Measurements from ENCODE around the gene IFT74. TPM values are rescaled to one million over a fixed set of nuclear protein-coding genes. Genes with fewer than 3 reads are reported as not detected.

The IFT74 gene
- total RNA-seq, 1 experiment from 2014 or later = not detected

- no peak for DNase-seq (ENCODE audit: low read depth, low spot score)
- in situ Hi-C loops (cut with HindIII; ENCODE audit: low pct_unique_long_range_greater_than_20kb, low sequenced_read_pairs) = no loop called here
Observed at GRCh38 chr9:27094640-27095298, 138.6 kb downstream of the IFT74 start.

GRCh38 chr9:27107241-27107640 is 151.0 kb downstream of the IFT74 start:
- in situ Hi-C loops (cut with HindIII; ENCODE audit: low pct_unique_long_range_greater_than_20kb, low sequenced_read_pairs) = no loop called here

GRCh38 chr9:27108981-27109541 is 152.8 kb downstream of the IFT74 start, which contains the start of gene TEK:
TEK (plus strand) TSS chr9:27109225; CDS start chr9:27109591, 366 bp downstream.
- in situ Hi-C loops (cut with HindIII; ENCODE audit: low pct_unique_long_range_greater_than_20kb, low sequenced_read_pairs) = no loop called here
- no peak for DNase-seq (ENCODE audit: low read depth, low spot score)

More at GRCh38 chr9:27107241-27107640, 151.0 kb downstream of the IFT74 start:
- DNase-seq (ENCODE audit: low read depth, low spot score) = no peak

GRCh38 chr9:27109621-27110020 is 153.4 kb downstream of the IFT74 start:
- in situ Hi-C loops (cut with HindIII; ENCODE audit: low pct_unique_long_range_greater_than_20kb, low sequenced_read_pairs) = no loop called here
- no peak for DNase-seq (ENCODE audit: low read depth, low spot score)

- DNase-seq (ENCODE audit: low read depth, low spot score) = no peak
- in situ Hi-C loops (cut with HindIII; ENCODE audit: low pct_unique_long_range_greater_than_20kb, low sequenced_read_pairs) = no loop called here
Observed at GRCh38 chr9:27110181-27110580, 154.0 kb downstream of the IFT74 start.

GRCh38 chr9:27112235-27112634 is 156.0 kb downstream of the IFT74 start:
- no peak for DNase-seq (ENCODE audit: low read depth, low spot score)
- in situ Hi-C loops (cut with HindIII; ENCODE audit: low pct_unique_long_range_greater_than_20kb, low sequenced_read_pairs) = no loop called here

Other genes with a start within 250 kb of the IFT74 start
- gene CAAP1, start 63.6 kb upstream of the IFT74 start, total RNA-seq (2014; rRNA removed; shearing (Covaris generic)) = not detected in 2 replicates
- gene PLAA, start 9.2 kb upstream of the IFT74 start, total RNA-seq (2014; rRNA removed; shearing (Covaris generic)) = not detected in 2 replicates
- gene LRRC19, start 49.3 kb downstream of the IFT74 start, total RNA-seq (2014; rRNA removed; shearing (Covaris generic)) = not detected in 2 replicates
- gene TEK, start 152.8 kb downstream of the IFT74 start, total RNA-seq (2014; rRNA removed; shearing (Covaris generic)) = not detected in 2 replicates